ENCODE results near the gene INPP5F.

- TF ChIP-seq GATA2 (IDR thresholded peaks at IDR 0.05; ENCODE audit: low read depth, low read length) (no peak), GATA3 (IDR thresholded peaks at IDR 0.05; ENCODE audit: low read depth, low read length) (no peak)
Measured at GRCh38 chr10:119829429-119829828, 103.6 kb downstream of the INPP5F start.
